Naive thymus-derived CD8-positive, alpha-beta T cell (primary cell): Measurements from ENCODE around the gene LARGE1. TPM values are rescaled to one million over a fixed set of nuclear protein-coding genes. Genes with fewer than 3 reads are reported as not detected.

Source experiments
- ATAC-seq, 2 donors: fragments of 150-1000 bp; cut with Tn5 transposase in 1 of 2; sonication (Bioruptor Pico), chemical (Tn5 transposase) in 1 of 2; 1 replicate in 1 of 2; 2 replicates in 1 of 2; pipeline ENCODE4 v1.10.0; 2021; ENCODE audit warnings: mild to moderate bottlenecking in 2 of 2, moderate library complexity in 2 of 2
- POLR2A ChIA-PET: fragments of 350-600 bp; sonication (Branson Sonifier 250); formaldehyde crosslinking; loops from one replicate; lab custom pipeline; 2021; ENCODE audit warnings: antibody characterized with exemption; lab: Charles Lee
- DNase-seq, 10 donors: peaks; one replicate each; pipeline versions ENCODE4 v3.0.0 to v3.0.0-alpha.2; 2020 to 2022
- H3K27ac Mint-ChIP-seq, 10 donors: one replicate each; pipeline ENCODE4 v1.8.0; 2020 to 2022; ENCODE audit warnings: mild to moderate bottlenecking in 10 of 10, mixed read lengths in 10 of 10, moderate library complexity in 4 of 10, inconsistent platforms in 1 of 10
- H3K27me3 Mint-ChIP-seq, 5 donors: one replicate each; pipeline ENCODE4 v1.8.0; 2021 to 2022; ENCODE audit warnings: mixed read lengths in 5 of 5
- H3K36me3 Mint-ChIP-seq, 3 donors: one replicate each; pipeline ENCODE4 v1.8.0; 2020 to 2022; ENCODE audit warnings: mixed read lengths in 3 of 3, mild to moderate bottlenecking in 2 of 3, inconsistent platforms in 1 of 3
- H3K4me1 Mint-ChIP-seq, 4 donors: one replicate each; pipeline ENCODE4 v1.8.0; 2021 to 2022; ENCODE audit warnings: mixed read lengths in 4 of 4
- H3K4me3 Mint-ChIP-seq, 10 donors: one replicate each; pipeline ENCODE4 v1.8.0; 2020 to 2022; ENCODE audit warnings: mild to moderate bottlenecking in 10 of 10, mixed read lengths in 10 of 10, moderate library complexity in 6 of 10, inconsistent platforms in 1 of 10
- H3K9me3 Mint-ChIP-seq, 9 donors: one replicate each; pipeline ENCODE4 v1.8.0; 2020 to 2022; ENCODE audit warnings: mixed read lengths in 9 of 9, mild to moderate bottlenecking in 3 of 9, inconsistent platforms in 1 of 9, moderate library complexity in 1 of 9
- polyA plus RNA-seq, 3 donors: library from polyadenylated mRNA; unstranded; fragments of 300-500 nt; fragmentation: Illumina TruSeq; gene quantifications; one replicate each; pipeline ENCODE4 v1.2.3, GENCODE V29; 2021
- total RNA-seq, 8 experiments: library from RNA in 2 of 8; stranded (reverse) in 2 of 8; gene quantifications; one replicate each; pipeline ENCODE4 v1.2.3 and lab custom pipeline; 2021 to 2026

The LARGE1 gene
- total and polyA plus RNA-seq, 5 experiments from 2014 or later: 0.07 to 3.0 (median 2.6) TPM; not detected in 2

DNA sequence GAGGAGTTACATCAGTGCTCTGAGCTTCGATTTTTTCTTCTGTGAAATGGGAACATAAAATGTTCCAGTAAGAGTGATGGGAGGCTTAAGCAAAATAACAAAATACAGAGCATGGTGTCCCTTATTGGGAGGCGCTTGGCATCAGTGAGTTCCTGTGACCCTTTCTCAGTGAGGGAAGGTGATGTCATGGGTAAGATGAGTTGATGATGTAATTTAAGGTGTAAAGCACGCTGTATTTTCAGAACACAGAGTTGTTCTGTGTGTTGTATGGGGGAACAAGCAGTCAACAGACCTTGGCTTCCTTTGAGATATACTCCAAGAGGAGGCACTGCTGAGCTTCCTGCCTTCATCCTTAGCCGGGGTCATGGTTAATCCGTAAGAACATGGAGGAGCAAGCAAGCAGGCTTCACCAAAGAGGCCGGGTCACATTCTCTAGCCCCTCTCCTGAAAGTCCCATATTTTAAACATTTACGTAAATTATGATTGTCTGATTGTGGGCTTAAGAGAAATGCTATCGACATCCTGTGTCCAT lies 266.7 kb downstream of the LARGE1 start:
- H3K9me3 Mint-ChIP-seq: peaks cover 0 to 56% (median 19%) of the 10 kb centered on the region in 9 donors
- POLR2A ChIA-PET: no interaction called here

DNA sequence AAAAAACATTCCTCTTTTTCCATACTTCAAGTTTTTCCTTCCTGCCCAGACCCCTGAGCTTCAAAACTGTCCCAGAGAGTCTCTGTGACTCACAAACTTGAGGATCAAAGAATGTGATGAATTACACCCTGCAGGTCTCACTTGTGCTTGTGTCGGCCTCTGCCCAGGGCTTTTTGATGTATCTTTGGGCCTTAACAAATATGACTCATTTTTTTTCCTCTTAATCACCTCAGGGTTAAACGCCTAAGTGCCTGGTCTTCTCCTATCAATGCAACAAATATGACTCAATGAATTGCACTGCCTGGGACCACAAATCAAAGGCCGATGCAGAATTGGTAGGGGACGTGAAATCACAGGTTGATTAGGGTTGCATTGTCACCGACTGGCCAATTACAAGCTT lies 267.7 kb downstream of the LARGE1 start:
- Mint-ChIP-seq H3K36me3 (peaks cover 4 to 25% (median 5%) of the 10 kb centered on the region in 3 donors), H3K4me3 (no peak overlapping the region), H3K9me3 (peaks cover 3 to 56% (median 22%) of the 10 kb centered on the region in 9 donors), H3K27ac (no peak overlapping the region), H3K27me3 (peaks cover 0 to 2% (median 0%) of the 10 kb centered on the region in 5 donors), H3K4me1 (no peaks in the 10 kb centered on the region)
- DNase-seq: no peak
- POLR2A ChIA-PET: no interaction called here
- ATAC-seq: no peak

More for the DNA sequence above, 266.7 kb downstream of the LARGE1 start:
- Mint-ChIP-seq H3K27me3 (peaks cover 0 to 2% (median 0%) of the 10 kb centered on the region in 5 donors), H3K36me3 (peaks cover 0 to 27% (median 2%) of the 10 kb centered on the region in 3 donors), H3K4me3 (no peak overlapping the region), H3K27ac (no peak overlapping the region), H3K4me1 (no peaks in the 10 kb centered on the region)
- DNase-seq: no peak
- ATAC-seq: no peak

DNA sequence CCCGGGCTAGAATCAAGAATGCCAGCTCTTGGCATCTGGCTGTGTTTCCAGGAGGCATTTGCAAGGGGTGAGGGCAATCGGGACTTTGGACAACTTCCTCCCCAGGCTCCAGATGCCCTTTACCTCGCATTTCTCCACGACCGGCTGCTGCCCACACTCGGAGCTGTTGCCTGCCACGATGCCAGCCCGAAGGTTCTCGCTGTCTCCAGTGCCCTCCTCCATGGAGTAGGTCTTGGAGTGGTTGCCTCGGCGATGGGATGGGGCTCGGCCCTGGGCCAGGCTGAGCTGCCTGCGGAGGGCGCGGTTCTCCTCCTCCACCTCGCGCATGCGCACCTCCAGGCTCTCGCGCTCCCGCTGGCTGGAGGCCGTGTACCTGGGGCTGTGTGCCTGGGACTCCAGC lies 270.0 kb downstream of the LARGE1 start:
- POLR2A ChIA-PET: no interaction called here
- Mint-ChIP-seq H3K36me3 (peaks cover 5 to 17% (median 6%) of the 10 kb centered on the region in 3 donors), H3K27me3 (peaks cover 0 to 2% (median 0%) of the 10 kb centered on the region in 5 donors), H3K27ac (peak overlapping the region in 1 of 10 donors; percentile 32), H3K4me1 (no peaks in the 10 kb centered on the region), H3K4me3 (no peak overlapping the region), H3K9me3 (peaks cover 0 to 45% (median 23%) of the 10 kb centered on the region in 9 donors)
- no peak for DNase-seq
- no peak for ATAC-seq

DNA sequence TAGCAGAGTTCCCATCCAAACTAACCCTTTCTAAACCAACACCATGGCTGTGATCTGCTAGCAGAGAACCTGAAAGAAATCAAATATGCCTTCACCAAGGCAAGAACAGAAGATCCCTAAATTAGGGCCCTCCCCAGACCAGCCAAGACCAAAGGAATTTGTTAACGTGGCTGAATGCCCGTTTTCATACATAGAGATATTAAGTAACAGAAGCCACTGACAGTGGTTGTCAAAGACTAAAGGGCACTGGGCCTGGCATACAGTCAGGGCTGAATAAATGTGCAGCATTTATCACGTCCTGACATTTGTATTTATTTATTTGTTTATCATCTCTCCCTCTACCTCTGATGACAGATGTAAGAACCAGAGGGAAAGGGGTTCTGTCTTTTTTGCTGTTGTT lies 271.8 kb downstream of the LARGE1 start:
- H3K4me3 Mint-ChIP-seq: no peak overlapping the region
- no peak overlapping the region for H3K27ac Mint-ChIP-seq
- no peak for DNase-seq
- POLR2A ChIA-PET: no interaction called here
- H3K36me3 Mint-ChIP-seq: peaks cover 5 to 17% (median 6%) of the 10 kb centered on the region in 3 donors
- H3K4me1 Mint-ChIP-seq: peaks cover 0 to 7% (median 0%) of the 10 kb centered on the region in 4 donors
- peaks cover 0 to 2% (median 0%) of the 10 kb centered on the region in 5 donors for H3K27me3 Mint-ChIP-seq
- H3K9me3 Mint-ChIP-seq: peaks cover 3 to 53% (median 27%) of the 10 kb centered on the region in 9 donors
- ATAC-seq: no peak

DNA sequence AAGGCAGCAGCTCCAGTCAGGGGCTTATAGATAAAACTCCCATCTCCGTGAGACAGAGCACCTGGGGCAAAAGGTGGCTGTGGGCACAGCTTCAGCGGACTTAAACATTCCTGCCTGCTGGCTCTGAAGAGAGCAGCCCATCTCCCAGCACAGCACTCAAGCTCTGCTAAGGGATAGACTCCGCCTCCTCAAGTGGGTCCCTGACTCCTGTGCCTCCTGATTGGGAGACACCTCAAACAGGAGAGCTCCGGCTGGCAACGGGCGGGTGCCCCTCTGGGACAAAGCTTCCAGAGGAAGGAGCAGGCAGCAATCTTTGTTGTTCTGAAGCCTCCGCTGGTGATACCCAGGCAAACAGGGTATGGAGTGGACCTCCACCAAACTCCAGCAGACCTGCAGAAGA lies 279.4 kb downstream of the LARGE1 start:
- Mint-ChIP-seq H3K27ac (no peak overlapping the region), H3K36me3 (peaks cover 0 to 23% (median 4%) of the 10 kb centered on the region in 3 donors), H3K27me3 (peaks cover 0 to 3% (median 0%) of the 10 kb centered on the region in 5 donors), H3K4me3 (no peak overlapping the region), H3K4me1 (peaks cover 0 to 7% (median 0%) of the 10 kb centered on the region in 4 donors), H3K9me3 (peaks cover 4 to 61% (median 17%) of the 10 kb centered on the region in 9 donors)
- ATAC-seq (no peak), DNase-seq (no peak)
- POLR2A ChIA-PET: no interaction called here

- peaks cover 0 to 19% (median 4%) of the 10 kb centered on the region in 3 donors for H3K36me3 Mint-ChIP-seq
- DNase-seq (no peak), ATAC-seq (no peak)
- H3K9me3 Mint-ChIP-seq: peaks cover 4 to 52% (median 17%) of the 10 kb centered on the region in 9 donors
- no peak overlapping the region for H3K4me3 Mint-ChIP-seq
- peaks cover 0 to 3% (median 0%) of the 10 kb centered on the region in 5 donors for H3K27me3 Mint-ChIP-seq
- POLR2A ChIA-PET: no interaction called here
- peaks cover 0 to 7% (median 0%) of the 10 kb centered on the region in 4 donors for H3K4me1 Mint-ChIP-seq
- H3K27ac Mint-ChIP-seq: no peak overlapping the region
Observed at GRCh38 chr22:33639588-33640254, 280.6 kb downstream of the LARGE1 start.

DNA sequence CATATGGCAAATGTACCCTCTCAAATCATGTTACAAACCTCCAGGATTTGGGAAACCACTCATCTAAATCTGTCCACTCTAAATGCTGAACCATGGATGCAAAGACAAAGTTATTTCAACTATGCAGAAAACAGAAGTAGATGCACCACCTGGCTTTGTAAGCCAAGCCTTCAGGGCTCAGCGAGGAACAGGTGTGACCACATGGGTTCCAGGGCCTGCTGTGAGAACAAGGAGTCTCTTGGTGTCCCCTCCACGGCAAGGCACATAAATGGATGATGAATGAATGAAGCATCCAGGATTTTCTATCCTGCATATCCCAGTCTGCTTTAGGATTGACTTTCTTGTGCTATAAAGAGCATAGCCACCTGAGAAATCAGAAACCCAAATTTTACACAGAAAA lies 284.5 kb downstream of the LARGE1 start:
- no peak overlapping the region for H3K4me3 Mint-ChIP-seq

GRCh38 chr22:33631777-33632176 lies 288.5 kb downstream of the LARGE1 start:
- Mint-ChIP-seq H3K27ac (no peak overlapping the region), H3K9me3 (peaks cover 0 to 39% (median 7%) of the 10 kb centered on the region in 9 donors), H3K36me3 (peaks cover 0 to 7% (median 0%) of the 10 kb centered on the region in 3 donors), H3K27me3 (peaks cover 0 to 3% (median 0%) of the 10 kb centered on the region in 5 donors), H3K4me1 (no peaks in the 10 kb centered on the region), H3K4me3 (no peak overlapping the region)
- POLR2A ChIA-PET: no interaction called here
- no peak for DNase-seq
- no peak for ATAC-seq

More for the DNA sequence above, 284.5 kb downstream of the LARGE1 start:
- POLR2A ChIA-PET: no interaction called here
- no peaks in the 10 kb centered on the region for H3K4me1 Mint-ChIP-seq
- no peak overlapping the region for H3K27ac Mint-ChIP-seq
- ATAC-seq: no peak
- H3K9me3 Mint-ChIP-seq: peaks cover 0 to 27% (median 4%) of the 10 kb centered on the region in 9 donors
- no peak for DNase-seq
- H3K36me3 Mint-ChIP-seq: peaks cover 0 to 7% (median 4%) of the 10 kb centered on the region in 3 donors
- peaks cover 0 to 3% (median 0%) of the 10 kb centered on the region in 5 donors for H3K27me3 Mint-ChIP-seq

- no peak for DNase-seq
- peaks cover 0 to 5% (median 0%) of the 10 kb centered on the region in 3 donors for H3K36me3 Mint-ChIP-seq
- no peak overlapping the region for H3K4me3 Mint-ChIP-seq
- H3K4me1 Mint-ChIP-seq: no peaks in the 10 kb centered on the region
- no peak overlapping the region for H3K27ac Mint-ChIP-seq
- ATAC-seq: no peak
- H3K9me3 Mint-ChIP-seq: peaks cover 0 to 44% (median 6%) of the 10 kb centered on the region in 9 donors
- POLR2A ChIA-PET: no interaction called here
- H3K27me3 Mint-ChIP-seq: no peaks in the 10 kb centered on the region
Observed at GRCh38 chr22:33625959-33626358, 294.3 kb downstream of the LARGE1 start.

DNA sequence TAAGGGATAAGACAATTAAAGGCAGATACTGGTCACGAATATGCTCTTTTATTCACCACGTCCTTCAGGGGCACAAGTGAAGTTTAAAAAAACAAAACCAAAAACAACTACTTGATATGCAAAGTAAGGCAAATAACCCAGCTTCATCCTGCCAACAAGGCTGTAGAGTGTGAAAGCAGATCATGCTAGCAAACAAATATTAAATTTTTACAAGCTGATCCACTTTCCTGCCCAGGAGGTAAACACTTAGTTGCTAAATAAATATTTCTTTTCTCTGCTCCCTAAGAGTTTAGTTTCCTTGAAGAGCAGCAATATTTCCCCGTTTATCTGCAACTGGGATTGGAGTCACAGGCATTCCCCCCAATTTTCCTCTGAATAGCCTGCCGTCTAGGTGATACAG lies 300.2 kb downstream of the LARGE1 start:
- Mint-ChIP-seq H3K36me3 (peaks cover 0 to 5% (median 0%) of the 10 kb centered on the region in 3 donors), H3K4me3 (no peak overlapping the region)
- no peak for ATAC-seq

GRCh38 chr22:33606504-33606903 lies 313.8 kb downstream of the LARGE1 start:
- H3K36me3 Mint-ChIP-seq: peaks cover 0 to 3% (median 0%) of the 10 kb centered on the region in 3 donors
- no peaks in the 10 kb centered on the region for H3K4me1 Mint-ChIP-seq
- no peak for ATAC-seq
- no peak overlapping the region for H3K27ac Mint-ChIP-seq
- H3K4me3 Mint-ChIP-seq: no peak overlapping the region
- POLR2A ChIA-PET: no interaction called here
- H3K9me3 Mint-ChIP-seq: peaks cover 0 to 6% (median 1%) of the 10 kb centered on the region in 9 donors
- no peak for DNase-seq
- peaks cover 0 to 1% (median 0%) of the 10 kb centered on the region in 5 donors for H3K27me3 Mint-ChIP-seq

More for the DNA sequence above, 300.2 kb downstream of the LARGE1 start:
- no peak for DNase-seq
- Mint-ChIP-seq H3K27me3 (no peaks in the 10 kb centered on the region), H3K4me1 (no peaks in the 10 kb centered on the region), H3K27ac (no peak overlapping the region), H3K9me3 (peaks cover 0 to 12% (median 3%) of the 10 kb centered on the region in 9 donors)
- POLR2A ChIA-PET: no interaction called here

- H3K4me1 Mint-ChIP-seq: peaks cover 0 to 2% (median 0%) of the 10 kb centered on the region in 4 donors
- H3K36me3 Mint-ChIP-seq: peaks cover 0 to 3% (median 0%) of the 10 kb centered on the region in 3 donors
- DNase-seq: no peak
- POLR2A ChIA-PET: no interaction called here
- H3K9me3 Mint-ChIP-seq: peaks cover 0 to 8% (median 2%) of the 10 kb centered on the region in 9 donors
- ATAC-seq: no peak
- no peak overlapping the region for H3K4me3 Mint-ChIP-seq
- peaks cover 0 to 1% (median 0%) of the 10 kb centered on the region in 5 donors for H3K27me3 Mint-ChIP-seq
- H3K27ac Mint-ChIP-seq: no peak overlapping the region
Observed at GRCh38 chr22:33605666-33606065, 314.6 kb downstream of the LARGE1 start.

DNA sequence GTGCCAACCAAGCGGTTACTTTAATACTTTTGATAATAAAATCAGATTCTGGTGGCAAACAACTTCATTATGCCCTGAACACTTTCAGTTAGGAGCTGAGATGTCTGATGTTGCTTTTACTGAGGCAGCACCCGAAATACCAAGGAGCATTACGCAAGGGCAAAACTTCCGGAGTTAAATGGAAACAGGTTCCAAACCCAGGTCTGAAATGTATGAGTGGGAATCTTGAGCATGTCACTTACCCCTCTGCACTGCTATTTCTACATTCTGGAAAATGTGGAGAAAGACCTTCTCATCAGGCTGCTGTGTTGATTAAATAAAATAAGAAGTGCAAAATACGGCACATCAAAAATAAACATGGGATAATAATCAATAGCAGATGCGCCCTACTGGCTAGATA lies 315.1 kb downstream of the LARGE1 start:
- POLR2A ChIA-PET: no interaction called here
- H3K9me3 Mint-ChIP-seq: peaks cover 0 to 9% (median 2%) of the 10 kb centered on the region in 9 donors

More for the DNA sequence above, 315.1 kb downstream of the LARGE1 start:
- DNase-seq: no peak
- Mint-ChIP-seq H3K36me3 (peaks cover 0 to 3% (median 0%) of the 10 kb centered on the region in 3 donors), H3K4me3 (no peak overlapping the region), H3K27ac (no peak overlapping the region), H3K27me3 (peaks cover 0 to 1% (median 0%) of the 10 kb centered on the region in 5 donors), H3K4me1 (peaks cover 0 to 2% (median 0%) of the 10 kb centered on the region in 4 donors)
- ATAC-seq: no peak
